ENCODE measurements around the gene KIF6. TPM values are rescaled to one million over a fixed set of nuclear protein-coding genes. Genes with fewer than 3 reads are reported as not detected.

The KIF6 gene
- total RNA-seq, 1 experiment from 2014 or later: not detected

GRCh38 chr6:39347906-39348585, 377.2 kb downstream of the KIF6 start:
- in situ Hi-C loops (cut with HindIII; ENCODE audit: low pct_unique_long_range_greater_than_20kb, low sequenced_read_pairs) (no loop called here), intact Hi-C loops (cut with micrococcal nuclease; ENCODE audit: unreplicated experiment) (no loop called here)
- Histone ChIP-seq H3K4me3 (ENCODE audit: low read depth in 2 of 2, low read length in 2 of 2) (no peak overlapping the region), H3K4me1 (ENCODE audit: control insufficient read depth, insufficient read depth, low read length) (no peaks in the 10 kb centered on the region), H3K27me3 (ENCODE audit: control insufficient read depth, insufficient read depth, low read length) (no peaks in the 10 kb centered on the region), H3K27ac (ENCODE audit: low read length) (no peak overlapping the region), H3K36me3 (ENCODE audit: control insufficient read depth, insufficient read depth, low read length) (no peaks in the 10 kb centered on the region), H3K9me3 (ENCODE audit: control insufficient read depth, insufficient read depth, low read depth, low read length) (no peaks in the 10 kb centered on the region)
- CTCF ChIA-PET: interaction anchor here (0.6 kb wide), 1 partner anchor 230 kb away, joined by 6 read pairs; no protein-coding TSS in a partner anchor
- POLR2A ChIA-PET: interaction anchor here (0.5 kb wide), 1 partner anchor 793 kb away, joined by 4 read pairs; no protein-coding TSS in a partner anchor
- DNase-seq (ENCODE audit: low read depth, low spot score) (peak; percentile 51), ATAC-seq (peak; percentile 85)
- TF ChIP-seq CTCF (IDR thresholded peaks at IDR 0.05) (peak; percentile 92), REST (IDR thresholded peaks at IDR 0.05; ENCODE audit: insufficient read depth in 1 of 2, low read depth in 2 of 2, low read length in 1 of 2) (no peak)
- no TSS peak for BruUV-seq (replicated peaks)

- H3K27me3 ChIP-seq (ENCODE audit: control insufficient read depth, insufficient read depth, low read length): no peaks in the 10 kb centered on the region
- H3K4me1 ChIP-seq (ENCODE audit: control insufficient read depth, insufficient read depth, low read length): no peaks in the 10 kb centered on the region
- ATAC-seq: no peak
- TF ChIP-seq SIN3A (IDR thresholded peaks at IDR 0.05; ENCODE audit: borderline replicate concordance, insufficient read depth, low read depth, low read length): no peak
- no peak for TF ChIP-seq CTCF (IDR thresholded peaks at IDR 0.05)
- no peak for TF ChIP-seq REST (IDR thresholded peaks at IDR 0.05; ENCODE audit: insufficient read depth in 1 of 2, low read depth in 2 of 2, low read length in 1 of 2)
- no peak for TF ChIP-seq TCF7L2 (IDR thresholded peaks at IDR 0.05; ENCODE audit: low read depth, low read length)
- TF ChIP-seq POLR2AphosphoS5 (IDR thresholded peaks at IDR 0.05; ENCODE audit: low read depth, low read length): no peak
- intact Hi-C loops (cut with micrococcal nuclease; ENCODE audit: unreplicated experiment) (no loop called here), in situ Hi-C loops (cut with HindIII; ENCODE audit: low pct_unique_long_range_greater_than_20kb, low sequenced_read_pairs) (no loop called here)
- no peaks in the 10 kb centered on the region for H3K9me3 ChIP-seq (ENCODE audit: control insufficient read depth, insufficient read depth, low read depth, low read length)
- H3K36me3 ChIP-seq (ENCODE audit: control insufficient read depth, insufficient read depth, low read length): no peaks in the 10 kb centered on the region
- H3K27ac ChIP-seq (ENCODE audit: low read length): no peak overlapping the region
- ChIA-PET CTCF (no interaction called here), POLR2A (interaction anchor here (0.5 kb wide), 1 partner anchor 792 kb away, joined by 4 read pairs; no protein-coding TSS in a partner anchor)
- no peak for DNase-seq (ENCODE audit: low read depth, low spot score)
- no TSS peak for BruUV-seq (replicated peaks)
- no peak overlapping the region for H3K4me3 ChIP-seq (ENCODE audit: low read depth in 2 of 2, low read length in 2 of 2)
These were observed 378.0 kb downstream of the KIF6 start for GRCh38 chr6:39347206-39347605.

Measured in Panc1 (cell line).